ENCODE measurements around the gene GNG13.

GRCh38 chr16:808085-808386, 7.5 kb upstream of the GNG13 start:
- TF ChIP-seq CTCF (IDR thresholded peaks at IDR 0.05) (no peak), POLR2A (IDR thresholded peaks at IDR 0.05) (no peak)

Data from lower leg skin (tissue), 3 donors.